Measurements from ENCODE around the gene DMRTA2.
A peak's percentile ranks its signal among the peaks of the same experiment; 100 is the strongest.

The DMRTA2 gene

GRCh38 chr1:50425376-50426107 is 2.3 kb upstream of the DMRTA2 start:
- H3K27me3 Mint-ChIP-seq (ENCODE audit: low read depth) = peaks cover 100% of the 10 kb centered on the region
- H3K9me3 Mint-ChIP-seq = peaks cover 2% of the 10 kb centered on the region
- no peaks in the 10 kb centered on the region for H3K36me3 Mint-ChIP-seq (ENCODE audit: low read depth)
- H3K4me1 Mint-ChIP-seq = peaks cover 38% of the 10 kb centered on the region
- H3K4me3 Mint-ChIP-seq = peak overlapping the region in 2 of 3 experiments; percentile 23 to 34
- no peak for TF ChIP-seq CTCF (IDR thresholded peaks at IDR 0.05; ENCODE audit: unreplicated experiment in 3 of 3)
- H3K27ac Mint-ChIP-seq = no peak overlapping the region

DNA sequence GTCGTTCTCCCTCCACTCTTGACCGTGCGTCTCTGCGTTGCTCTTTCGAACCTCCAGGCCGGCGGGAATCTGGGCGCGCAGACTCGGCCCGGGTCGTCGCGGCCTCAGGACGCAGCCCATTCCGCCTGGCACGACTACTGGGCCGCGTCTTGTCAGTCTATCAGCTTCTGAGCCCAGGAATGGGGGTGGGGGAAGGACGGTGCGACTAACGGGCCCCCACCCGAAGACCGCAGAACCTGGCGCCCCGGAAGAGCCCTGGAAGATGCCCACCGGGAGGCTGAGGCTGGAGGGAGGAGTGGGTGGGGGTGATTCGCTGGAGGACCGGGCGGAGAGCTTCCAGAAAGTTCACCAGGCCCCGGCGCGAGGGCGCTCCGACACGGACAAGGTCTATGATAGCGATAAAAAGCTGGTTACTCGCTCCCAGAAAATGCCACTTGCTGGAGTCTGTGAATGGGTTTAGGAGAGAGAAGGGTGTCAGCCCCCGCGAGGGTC is 1.7 kb upstream of the DMRTA2 start:
- no peaks in the 10 kb centered on the region for H3K36me3 Mint-ChIP-seq (ENCODE audit: low read depth)
- H3K4me1 Mint-ChIP-seq = peaks cover 44% of the 10 kb centered on the region
- peaks cover 100% of the 10 kb centered on the region for H3K27me3 Mint-ChIP-seq (ENCODE audit: low read depth)
- no peak for TF ChIP-seq CTCF (IDR thresholded peaks at IDR 0.05; ENCODE audit: unreplicated experiment in 3 of 3)
- peaks cover 2% of the 10 kb centered on the region for H3K9me3 Mint-ChIP-seq
- peak overlapping the region; percentile 72 to 73 (median 72) for H3K4me3 Mint-ChIP-seq
- no peak overlapping the region for H3K27ac Mint-ChIP-seq

GRCh38 chr1:50424045-50424883 is 1.0 kb upstream of the DMRTA2 start:
- peak overlapping the region; percentile 72 to 73 (median 72) for H3K4me3 Mint-ChIP-seq
- TF ChIP-seq CTCF (IDR thresholded peaks at IDR 0.05; ENCODE audit: unreplicated experiment in 3 of 3) = no peak
- H3K36me3 Mint-ChIP-seq (ENCODE audit: low read depth) = no peaks in the 10 kb centered on the region
- H3K27ac Mint-ChIP-seq = no peak overlapping the region
- H3K27me3 Mint-ChIP-seq (ENCODE audit: low read depth) = peaks cover 100% of the 10 kb centered on the region
- H3K9me3 Mint-ChIP-seq = peaks cover 2% of the 10 kb centered on the region
- peaks cover 47% of the 10 kb centered on the region for H3K4me1 Mint-ChIP-seq

DNA sequence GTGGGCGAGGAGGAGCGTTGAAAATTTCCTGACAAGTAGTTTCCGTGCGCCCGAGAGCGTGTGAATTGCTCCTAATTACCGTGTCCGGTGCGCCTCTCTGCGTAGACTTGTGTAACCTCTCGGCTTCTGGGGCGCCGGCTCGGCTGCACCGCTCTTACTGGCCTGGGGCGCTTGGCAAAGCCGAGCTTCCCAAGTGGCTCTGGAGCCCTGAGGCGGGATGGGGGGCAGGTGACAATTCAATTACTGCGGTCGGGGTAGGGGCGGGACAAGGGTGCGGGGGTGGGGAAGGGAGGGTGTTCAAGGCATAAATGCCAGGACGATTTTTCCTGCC is 392 bp upstream of the DMRTA2 start:
- TF ChIP-seq CTCF (IDR thresholded peaks at IDR 0.05; ENCODE audit: unreplicated experiment in 3 of 3) = no peak
- Mint-ChIP-seq H3K27ac (no peak overlapping the region), H3K4me3 (peak overlapping the region; percentile 72 to 77 (median 72)), H3K9me3 (peaks cover 2% of the 10 kb centered on the region), H3K27me3 (ENCODE audit: low read depth) (peaks cover 96% of the 10 kb centered on the region), H3K4me1 (peaks cover 47% of the 10 kb centered on the region), H3K36me3 (ENCODE audit: low read depth) (no peaks in the 10 kb centered on the region)

GRCh38 chr1:50422675-50422945 is 633 bp downstream of the DMRTA2 start:
- H3K27ac Mint-ChIP-seq = no peak overlapping the region
- peak overlapping the region; percentile 61 to 77 (median 66) for H3K4me3 Mint-ChIP-seq
- H3K4me1 Mint-ChIP-seq = peaks cover 51% of the 10 kb centered on the region
- H3K9me3 Mint-ChIP-seq = peaks cover 2% of the 10 kb centered on the region
- no peaks in the 10 kb centered on the region for H3K36me3 Mint-ChIP-seq (ENCODE audit: low read depth)
- TF ChIP-seq CTCF (IDR thresholded peaks at IDR 0.05; ENCODE audit: unreplicated experiment in 3 of 3) = no peak
- H3K27me3 Mint-ChIP-seq (ENCODE audit: low read depth) = peaks cover 96% of the 10 kb centered on the region
